Natural killer cell (primary cell): ENCODE results near the gene CIZ1. TPM values are rescaled to one million over a fixed set of nuclear protein-coding genes. Genes with fewer than 3 reads are reported as not detected.

Experiments
- ATAC-seq, 3 donors: fragments of 150-1000 bp in 2 of 3; fragments of 200-7000 bp in 1 of 3; cut with Tn5 transposase; 1 replicate in 1 of 3; 2 replicates in 2 of 3; pipeline ENCODE4 v1.10.0; 2021; ENCODE audit warnings: mild to moderate bottlenecking in 2 of 3, moderate library complexity in 2 of 3
- DNase-seq, 2 donors: peaks; one replicate each; pipeline versions ENCODE4 v3.0.0 to v3.0.0-alpha.2; 2013 to 2021; ENCODE audit warnings: mixed read lengths in 1 of 2
- H3K27ac ChIP-seq: one replicate; pipeline ENCODE4 v1.5.1; 2013; ENCODE audit warnings: mild to moderate bottlenecking, low read length
- H3K27me3 ChIP-seq: one replicate; pipeline ENCODE4 v1.6.1; 2013; ENCODE audit warnings: low read length; ENCODE audit not compliant: control insufficient read depth, insufficient read depth
- H3K36me3 ChIP-seq: one replicate; pipeline ENCODE4 v1.6.1; 2013; ENCODE audit warnings: low read length; ENCODE audit not compliant: control insufficient read depth, insufficient read depth
- H3K4me1 ChIP-seq: one replicate; pipeline ENCODE4 v1.6.1; 2013; ENCODE audit warnings: low read length; ENCODE audit not compliant: control insufficient read depth, insufficient read depth
- H3K4me3 ChIP-seq: one replicate; pipeline ENCODE4 v1.5.1; 2013; ENCODE audit warnings: low read length
- H3K9me3 ChIP-seq: one replicate; pipeline ENCODE4 v1.6.1; 2013; ENCODE audit warnings: low read length; ENCODE audit not compliant: control insufficient read depth, insufficient read depth
- H3K27ac Mint-ChIP-seq, 2 donors: one replicate each; pipeline ENCODE4 v1.8.0; 2022; ENCODE audit warnings: mild to moderate bottlenecking in 2 of 2, mixed read lengths in 2 of 2, moderate library complexity in 1 of 2
- H3K27me3 Mint-ChIP-seq, 2 donors: one replicate each; pipeline ENCODE4 v1.8.0; 2022; ENCODE audit warnings: low read depth in 2 of 2, mixed read lengths in 2 of 2
- H3K36me3 Mint-ChIP-seq: one replicate; pipeline ENCODE4 v1.8.0; 2022; ENCODE audit warnings: mixed read lengths
- H3K4me1 Mint-ChIP-seq, 2 donors: one replicate each; pipeline ENCODE4 v1.8.0; 2022; ENCODE audit warnings: mixed read lengths in 2 of 2
- H3K4me3 Mint-ChIP-seq: one replicate; pipeline ENCODE4 v1.8.0; 2022; ENCODE audit warnings: mild to moderate bottlenecking, moderate library complexity, mixed read lengths
- H3K9me3 Mint-ChIP-seq, 2 donors: one replicate each; pipeline ENCODE4 v1.8.0; 2022; ENCODE audit warnings: mixed read lengths in 2 of 2
- WGBS: methylation state at CpG from one replicate; pipeline ENCODE4 v1.1.7; 2013; ENCODE audit warnings: missing lambda C conversion rate; ENCODE audit not compliant: insufficient coverage; 5-methylcytosine and 5-hydroxymethylcytosine counted together
- intact Hi-C: fragments of 100-400 bp; cut with micrococcal nuclease; formaldehyde crosslinking; loops from one replicate; pipeline ENCODE4 v1.14.2; 2022
- total RNA-seq, 4 donors: library from RNA; stranded (reverse); fragments of 120-200 nt in 1 of 4; gene quantifications; one replicate each; pipeline versions ENCODE4 v1.2.3 to v1.2.4, GENCODE V29; 2013 to 2022
- TF ChIP-seq, protein P1 (sequence below): fragments of 200-600 bp; IDR thresholded peaks from one replicate; pipeline ENCODE4 v1.8.0; 2022; ENCODE audit warnings: antibody characterized with exemption

CIZ1 gene
- total RNA-seq, 3 donors from 2014 or later (not counting 1 experiment from before 2014, with no cell fraction given), result 152 to 165 (median 159) TPM

DNA sequence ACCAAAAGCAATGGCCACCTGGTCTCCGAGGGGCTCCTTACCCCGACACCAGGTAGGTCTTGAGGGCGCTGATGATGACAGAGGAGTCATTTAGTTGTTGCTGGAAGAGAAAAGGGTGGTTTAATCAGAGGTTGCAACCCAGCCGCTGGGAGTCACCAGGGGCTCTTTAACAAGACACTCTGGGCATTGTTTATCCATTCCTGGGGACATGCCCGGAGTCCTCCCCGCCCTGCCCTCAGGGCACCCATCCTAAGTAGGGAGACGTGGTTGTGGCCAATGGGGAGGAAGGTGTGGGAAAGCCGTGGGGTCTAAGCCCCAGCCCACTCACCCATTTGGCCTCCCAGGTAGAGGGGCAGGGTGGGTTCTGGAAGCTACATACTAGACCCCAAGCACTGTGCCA is 66.9 kb downstream of the CIZ1 start:
- Histone ChIP-seq H3K27ac (no peak overlapping the region), H3K4me3 (no peak overlapping the region), H3K9me3 (no peaks in the 10 kb centered on the region), H3K27me3 (no peaks in the 10 kb centered on the region), H3K4me1 (peaks cover 32% of the 10 kb centered on the region), H3K36me3 (peaks cover 27% of the 10 kb centered on the region)
- H3K27ac Mint-ChIP-seq, result peak overlapping the region in 1 of 2 donors; percentile 26
- intact Hi-C loops, result no loop called here
- ATAC-seq, result no peak
- no peaks in the 10 kb centered on the region for H3K36me3 Mint-ChIP-seq
- no peaks in the 10 kb centered on the region for H3K27me3 Mint-ChIP-seq
- TF ChIP-seq, protein P1, sequence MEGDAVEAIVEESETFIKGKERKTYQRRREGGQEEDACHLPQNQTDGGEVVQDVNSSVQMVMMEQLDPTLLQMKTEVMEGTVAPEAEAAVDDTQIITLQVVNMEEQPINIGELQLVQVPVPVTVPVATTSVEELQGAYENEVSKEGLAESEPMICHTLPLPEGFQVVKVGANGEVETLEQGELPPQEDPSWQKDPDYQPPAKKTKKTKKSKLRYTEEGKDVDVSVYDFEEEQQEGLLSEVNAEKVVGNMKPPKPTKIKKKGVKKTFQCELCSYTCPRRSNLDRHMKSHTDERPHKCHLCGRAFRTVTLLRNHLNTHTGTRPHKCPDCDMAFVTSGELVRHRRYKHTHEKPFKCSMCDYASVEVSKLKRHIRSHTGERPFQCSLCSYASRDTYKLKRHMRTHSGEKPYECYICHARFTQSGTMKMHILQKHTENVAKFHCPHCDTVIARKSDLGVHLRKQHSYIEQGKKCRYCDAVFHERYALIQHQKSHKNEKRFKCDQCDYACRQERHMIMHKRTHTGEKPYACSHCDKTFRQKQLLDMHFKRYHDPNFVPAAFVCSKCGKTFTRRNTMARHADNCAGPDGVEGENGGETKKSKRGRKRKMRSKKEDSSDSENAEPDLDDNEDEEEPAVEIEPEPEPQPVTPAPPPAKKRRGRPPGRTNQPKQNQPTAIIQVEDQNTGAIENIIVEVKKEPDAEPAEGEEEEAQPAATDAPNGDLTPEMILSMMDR, result no peak
- WGBS, result 96% methylated on average over 8 of the region's 8 CpGs
- no peaks in the 10 kb centered on the region for H3K9me3 Mint-ChIP-seq
- no peak for DNase-seq
- H3K4me1 Mint-ChIP-seq, result peaks cover 22 to 32% of the 10 kb centered on the region in 2 donors
- H3K4me3 Mint-ChIP-seq, result no peak overlapping the region

DNA sequence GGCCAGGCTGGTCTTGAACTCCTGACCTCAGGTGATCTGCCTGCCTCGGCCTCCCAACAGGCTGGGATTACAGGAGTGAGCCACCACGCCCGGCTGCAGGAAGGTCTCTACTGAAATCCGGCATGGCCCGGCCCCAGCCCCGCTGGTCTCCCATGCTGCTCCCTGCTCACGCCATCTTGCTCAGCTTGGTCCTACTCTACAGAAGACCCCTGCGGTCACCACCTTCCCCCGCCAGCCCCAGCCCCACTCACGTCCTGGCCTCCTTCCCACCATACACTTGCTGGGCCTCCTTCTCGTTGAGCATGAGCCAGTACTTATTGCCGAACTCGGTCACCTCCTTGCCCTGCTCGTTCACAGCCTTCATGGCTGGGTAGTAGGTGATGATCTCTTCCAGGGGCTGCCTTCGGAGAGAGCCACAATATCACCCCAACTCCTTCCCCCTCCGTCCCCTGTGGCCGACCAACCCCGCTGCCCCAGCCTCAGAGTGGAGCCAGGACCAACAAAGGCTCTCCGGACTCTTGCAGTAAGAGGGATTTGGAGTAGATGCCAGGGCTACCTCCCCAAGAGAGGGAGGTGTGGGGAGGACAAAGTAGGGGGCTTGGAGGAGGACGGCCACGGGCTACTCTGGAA is 67.8 kb downstream of the CIZ1 start:
- intact Hi-C loops, result no loop called here
- DNase-seq (no peak), ATAC-seq (no peak)
- Mint-ChIP-seq H3K36me3 (no peaks in the 10 kb centered on the region), H3K4me3 (no peak overlapping the region), H3K27me3 (no peaks in the 10 kb centered on the region), H3K27ac (no peak overlapping the region), H3K9me3 (no peaks in the 10 kb centered on the region), H3K4me1 (peaks cover 14 to 24% of the 10 kb centered on the region in 2 donors)
- Histone ChIP-seq H3K4me3 (no peak overlapping the region), H3K36me3 (peaks cover 27% of the 10 kb centered on the region), H3K27ac (no peak overlapping the region), H3K4me1 (peaks cover 24% of the 10 kb centered on the region), H3K9me3 (no peaks in the 10 kb centered on the region), H3K27me3 (no peaks in the 10 kb centered on the region)
- TF ChIP-seq, protein P1, result no peak
- WGBS, result 95% methylated on average over 19 of the region's 21 CpGs

DNA sequence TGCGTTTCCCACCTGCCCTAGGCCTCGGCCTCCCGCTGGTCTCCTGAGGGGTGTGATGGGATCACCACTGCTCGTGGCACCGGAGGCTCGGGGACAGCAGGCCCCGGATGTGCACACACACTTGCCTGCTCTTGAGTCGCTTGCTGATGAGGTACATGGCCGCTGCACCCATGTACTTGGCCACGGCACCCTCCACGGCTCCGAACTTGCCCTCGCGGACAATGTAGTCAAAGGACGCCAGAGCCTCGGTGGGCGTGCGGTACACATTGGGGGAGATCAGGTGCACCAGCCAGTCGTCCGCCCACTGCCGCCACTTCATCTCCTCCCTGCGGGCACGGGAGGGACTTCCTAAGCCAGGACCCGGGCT is 68.6 kb downstream of the CIZ1 start:
- ATAC-seq (no peak), DNase-seq (no peak)
- intact Hi-C loops, result no loop called here
- no peaks in the 10 kb centered on the region for H3K27me3 Mint-ChIP-seq
- no peaks in the 10 kb centered on the region for H3K27me3 ChIP-seq
- peaks cover 27% of the 10 kb centered on the region for H3K36me3 ChIP-seq
- TF ChIP-seq, protein P1, result no peak
- H3K9me3 ChIP-seq, result no peaks in the 10 kb centered on the region
- WGBS, result 97% methylated on average over 24 of the region's 24 CpGs
- H3K27ac ChIP-seq, result no peak overlapping the region
- peaks cover 9 to 23% of the 10 kb centered on the region in 2 donors for H3K4me1 Mint-ChIP-seq
- no peaks in the 10 kb centered on the region for H3K9me3 Mint-ChIP-seq
- no peak overlapping the region for H3K4me3 Mint-ChIP-seq
- H3K4me1 ChIP-seq, result peaks cover 25% of the 10 kb centered on the region
- no peak overlapping the region for H3K4me3 ChIP-seq
- H3K27ac Mint-ChIP-seq, result no peak overlapping the region
- H3K36me3 Mint-ChIP-seq, result no peaks in the 10 kb centered on the region
